Activated naive CD4-positive, alpha-beta T cell treated with anti-CD3 and anti-CD28 coated beads, Interleukin-2, amount 50 U/mL, for 24 hours (primary cell): ENCODE data around the gene C10orf88.
"Not testable (repeated sequence)": the region's sequence is repeated elsewhere in the genome, so short reads cannot be mapped to it uniquely, and the experiment has no call there.

Source experiments
- H3K27ac Mint-ChIP-seq: one replicate; pipeline ENCODE4 v1.8.0; 2021; ENCODE audit warnings: mild to moderate bottlenecking, mixed read lengths
- H3K27me3 Mint-ChIP-seq: one replicate; pipeline ENCODE4 v1.8.0; 2021; ENCODE audit warnings: mixed read lengths
- H3K36me3 Mint-ChIP-seq: one replicate; pipeline ENCODE4 v1.8.0; 2021; ENCODE audit warnings: mixed read lengths
- H3K4me1 Mint-ChIP-seq: one replicate; pipeline ENCODE4 v1.8.0; 2021; ENCODE audit warnings: mixed read lengths
- H3K4me3 Mint-ChIP-seq: one replicate; pipeline ENCODE4 v1.8.0; 2021; ENCODE audit warnings: mild to moderate bottlenecking, mixed read lengths
- H3K9me3 Mint-ChIP-seq: one replicate; pipeline ENCODE4 v1.8.0; 2021; ENCODE audit warnings: mixed read lengths

The C10orf88 gene

GRCh38 chr10:122911889-122912484 lies 42.0 kb downstream of the C10orf88 start:
- Mint-ChIP-seq H3K9me3 (no peaks in the 10 kb centered on the region), H3K36me3 (peaks cover 2% of the 10 kb centered on the region), H3K4me3 (no peak overlapping the region), H3K27ac (no peak overlapping the region), H3K27me3 (peaks cover 4% of the 10 kb centered on the region), H3K4me1 (no peaks in the 10 kb centered on the region)

GRCh38 chr10:122910310-122910709 lies 43.7 kb downstream of the C10orf88 start, which contains the start of gene FAM24A:
Gene FAM24A, plus strand, starts transcription at chr10:122910610. Its CDS starts 1,025 bp downstream, at chr10:122911635.
- Mint-ChIP-seq H3K27me3 (peaks cover 8% of the 10 kb centered on the region), H3K27ac (no peak within 1 kb of the TSS), H3K9me3 (no peaks in the 10 kb centered on the region), H3K4me3 (no peak within 1 kb of the TSS), H3K36me3 (no peaks in the 10 kb centered on the region), H3K4me1 (no peaks in the 10 kb centered on the region)

GRCh38 chr10:122903861-122904260 lies 50.2 kb downstream of the C10orf88 start:
- not testable (repeated sequence) for H3K4me3 Mint-ChIP-seq, H3K36me3 Mint-ChIP-seq, H3K27ac Mint-ChIP-seq, H3K4me1 Mint-ChIP-seq
- Mint-ChIP-seq H3K27me3 (peaks cover 23% of the 10 kb centered on the region), H3K9me3 (peaks cover 26% of the 10 kb centered on the region)

- Mint-ChIP-seq H3K27me3 (peaks cover 1% of the 10 kb centered on the region), H3K27ac (no peak overlapping the region), H3K36me3 (no peaks in the 10 kb centered on the region), H3K4me1 (no peaks in the 10 kb centered on the region), H3K9me3 (no peaks in the 10 kb centered on the region), H3K4me3 (no peak overlapping the region)
Observed at GRCh38 chr10:122894261-122894944, 59.6 kb downstream of the C10orf88 start.

- H3K27me3 Mint-ChIP-seq, result no peaks in the 10 kb centered on the region
- peaks cover 18% of the 10 kb centered on the region for H3K4me1 Mint-ChIP-seq
- peaks cover 14% of the 10 kb centered on the region for H3K36me3 Mint-ChIP-seq
- H3K27ac Mint-ChIP-seq, result no peak overlapping the region
- H3K4me3 Mint-ChIP-seq, result no peak overlapping the region
- H3K9me3 Mint-ChIP-seq, result no peaks in the 10 kb centered on the region
Observed at GRCh38 chr10:122884166-122884565, 69.9 kb downstream of the C10orf88 start.

GRCh38 chr10:122882766-122883165 lies 71.3 kb downstream of the C10orf88 start:
- peaks cover 30% of the 10 kb centered on the region for H3K4me1 Mint-ChIP-seq
- no peak overlapping the region for H3K27ac Mint-ChIP-seq
- no peaks in the 10 kb centered on the region for H3K27me3 Mint-ChIP-seq
- H3K9me3 Mint-ChIP-seq, result no peaks in the 10 kb centered on the region
- no peak overlapping the region for H3K4me3 Mint-ChIP-seq
- peaks cover 10% of the 10 kb centered on the region for H3K36me3 Mint-ChIP-seq
